ENCODE results near the gene GPR132.
"Not testable (repeated sequence)": the region's sequence is repeated elsewhere in the genome, so short reads cannot be mapped to it uniquely, and the experiment has no call there.

GPR132 gene

GRCh38 chr14:105082703-105083102 is 17.5 kb upstream of the GPR132 start:
- no peak overlapping the region for H3K4me3 ChIP-seq (ENCODE audit: insufficient read depth in 1 of 2, low read depth in 1 of 2, low read length in 2 of 2)
- no peak overlapping the region for H4K91ac ChIP-seq (ENCODE audit: low read length)
- H2BK120ac ChIP-seq (ENCODE audit: low read depth, low read length): no peak overlapping the region
- H3K9ac ChIP-seq (ENCODE audit: low read length): no peak overlapping the region
- peaks cover 13% of the 10 kb centered on the region for H3K4me1 ChIP-seq (ENCODE audit: control insufficient read depth, insufficient read depth, low read depth, low read length)
- no peaks in the 10 kb centered on the region for H3K36me3 ChIP-seq (ENCODE audit: control insufficient read depth in 1 of 2, insufficient read depth in 2 of 2, low read depth in 1 of 2, low read length in 2 of 2)
- peaks cover 0 to 26% of the 10 kb centered on the region in 2 experiments for H3K27me3 ChIP-seq (ENCODE audit: control insufficient read depth in 1 of 2, insufficient read depth in 1 of 2, low read length in 2 of 2)
- H3K4ac ChIP-seq (ENCODE audit: low read depth in 1 of 2, low read length in 2 of 2): no peak overlapping the region
- H4K8ac ChIP-seq (ENCODE audit: low read length): no peak overlapping the region
- H3K79me1 ChIP-seq (replicated peaks; ENCODE audit: low read length, poor library complexity, severe bottlenecking): peaks cover 4% of the 10 kb centered on the region
- WGBS: 87% methylated on average over 1 of the region's 1 CpG
- no peak overlapping the region for H2BK5ac ChIP-seq (ENCODE audit: low read depth, low read length, poor library complexity, severe bottlenecking)
- H2AFZ ChIP-seq (ENCODE audit: low read depth, low read length): no peak overlapping the region
- H3K4me2 ChIP-seq (ENCODE audit: low read length, poor library complexity, severe bottlenecking): no peak overlapping the region
- H2AK5ac ChIP-seq (ENCODE audit: low read length, severe bottlenecking): no peak overlapping the region
- H3K18ac ChIP-seq (ENCODE audit: low read depth in 1 of 2, low read length in 2 of 2): no peak overlapping the region
- no peak overlapping the region for H3K23ac ChIP-seq (ENCODE audit: low read length in 2 of 2)
- no peak for DNase-seq
- no peak overlapping the region for H3K27ac ChIP-seq (ENCODE audit: low read length, poor library complexity, severe bottlenecking)
- H2BK15ac ChIP-seq (ENCODE audit: low read depth, poor library complexity, severe bottlenecking): no peak overlapping the region
- H3K9me3 ChIP-seq (ENCODE audit: control insufficient read depth, low read length): no peaks in the 10 kb centered on the region
- no peak overlapping the region for H2BK12ac ChIP-seq (ENCODE audit: low read length in 2 of 2)
- no peak overlapping the region for H3K14ac ChIP-seq (ENCODE audit: low read length in 2 of 2)

- H3K4me2 ChIP-seq (ENCODE audit: low read length, poor library complexity, severe bottlenecking); H3K36me3 ChIP-seq (ENCODE audit: control insufficient read depth in 1 of 2, insufficient read depth in 2 of 2, low read depth in 1 of 2, low read length in 2 of 2); H2BK120ac ChIP-seq (ENCODE audit: low read depth, low read length); DNase-seq; H3K14ac ChIP-seq (ENCODE audit: low read length in 2 of 2); H3K23ac ChIP-seq (ENCODE audit: low read length in 2 of 2); H4K91ac ChIP-seq (ENCODE audit: low read length); H3K27ac ChIP-seq (ENCODE audit: low read length, poor library complexity, severe bottlenecking); H3K4ac ChIP-seq (ENCODE audit: low read depth in 1 of 2, low read length in 2 of 2); H3K9me3 ChIP-seq (ENCODE audit: control insufficient read depth, low read length); H2BK5ac ChIP-seq (ENCODE audit: low read depth, low read length, poor library complexity, severe bottlenecking); H3K18ac ChIP-seq (ENCODE audit: low read depth in 1 of 2, low read length in 2 of 2); H2AFZ ChIP-seq (ENCODE audit: low read depth, low read length); H3K4me1 ChIP-seq (ENCODE audit: control insufficient read depth, insufficient read depth, low read depth, low read length); H2AK5ac ChIP-seq (ENCODE audit: low read length, severe bottlenecking); H4K8ac ChIP-seq (ENCODE audit: low read length); H3K4me3 ChIP-seq (ENCODE audit: insufficient read depth in 1 of 2, low read depth in 1 of 2, low read length in 2 of 2); H2BK12ac ChIP-seq (ENCODE audit: low read length in 2 of 2); H3K79me1 ChIP-seq (replicated peaks; ENCODE audit: low read length, poor library complexity, severe bottlenecking); H2BK15ac ChIP-seq (ENCODE audit: low read depth, poor library complexity, severe bottlenecking); H3K9ac ChIP-seq (ENCODE audit: low read length): not testable (repeated sequence)
- 86% methylated on average over 8 of the region's 8 CpGs for WGBS
- H3K27me3 ChIP-seq (ENCODE audit: control insufficient read depth in 1 of 2, insufficient read depth in 1 of 2, low read length in 2 of 2): peaks cover 0 to 37% of the 10 kb centered on the region in 2 experiments
Measured at GRCh38 chr14:105081473-105081872, 16.2 kb upstream of the GPR132 start.

- Histone ChIP-seq H3K4me2 (ENCODE audit: low read length, poor library complexity, severe bottlenecking) (no peak overlapping the region), H3K27ac (ENCODE audit: low read length, poor library complexity, severe bottlenecking) (no peak overlapping the region), H4K8ac (ENCODE audit: low read length) (no peak overlapping the region), H3K36me3 (ENCODE audit: control insufficient read depth in 1 of 2, insufficient read depth in 2 of 2, low read depth in 1 of 2, low read length in 2 of 2) (no peaks in the 10 kb centered on the region), H3K9ac (ENCODE audit: low read length) (no peak overlapping the region), H3K27me3 (ENCODE audit: control insufficient read depth in 1 of 2, insufficient read depth in 1 of 2, low read length in 2 of 2) (peaks cover 0 to 45% of the 10 kb centered on the region in 2 experiments), H2AK5ac (ENCODE audit: low read length, severe bottlenecking) (no peak overlapping the region), H2AFZ (ENCODE audit: low read depth, low read length) (no peak overlapping the region), H3K9me3 (ENCODE audit: control insufficient read depth, low read length) (no peaks in the 10 kb centered on the region), H2BK5ac (ENCODE audit: low read depth, low read length, poor library complexity, severe bottlenecking) (no peak overlapping the region), H3K4me3 (ENCODE audit: insufficient read depth in 1 of 2, low read depth in 1 of 2, low read length in 2 of 2) (no peak overlapping the region), H3K18ac (ENCODE audit: low read depth in 1 of 2, low read length in 2 of 2) (no peak overlapping the region), H2BK12ac (ENCODE audit: low read length in 2 of 2) (no peak overlapping the region), H3K23ac (ENCODE audit: low read length in 2 of 2) (no peak overlapping the region), H3K14ac (ENCODE audit: low read length in 2 of 2) (no peak overlapping the region), H2BK120ac (ENCODE audit: low read depth, low read length) (no peak overlapping the region), H3K79me1 (replicated peaks; ENCODE audit: low read length, poor library complexity, severe bottlenecking) (no peaks in the 10 kb centered on the region), H2BK15ac (ENCODE audit: low read depth, poor library complexity, severe bottlenecking) (no peak overlapping the region), H3K4me1 (ENCODE audit: control insufficient read depth, insufficient read depth, low read depth, low read length) (peaks cover 9% of the 10 kb centered on the region), H4K91ac (ENCODE audit: low read length) (no peak overlapping the region), H3K4ac (ENCODE audit: low read depth in 1 of 2, low read length in 2 of 2) (no peak overlapping the region)
- DNase-seq: no peak
- WGBS: 94% methylated on average over 17 of the region's 17 CpGs
Measured at GRCh38 chr14:105080161-105080560, 14.9 kb upstream of the GPR132 start.

GRCh38 chr14:105078294-105078693 is 13.1 kb upstream of the GPR132 start:
- no peaks in the 10 kb centered on the region for H3K79me1 ChIP-seq (replicated peaks; ENCODE audit: low read length, poor library complexity, severe bottlenecking)
- 100% methylated on average over 1 of the region's 1 CpG for WGBS
- H2BK5ac ChIP-seq (ENCODE audit: low read depth, low read length, poor library complexity, severe bottlenecking): no peak overlapping the region
- H3K9ac ChIP-seq (ENCODE audit: low read length): no peak overlapping the region
- H3K4me1 ChIP-seq (ENCODE audit: control insufficient read depth, insufficient read depth, low read depth, low read length): peaks cover 12% of the 10 kb centered on the region
- H3K9me3 ChIP-seq (ENCODE audit: control insufficient read depth, low read length): no peaks in the 10 kb centered on the region
- no peak overlapping the region for H3K4ac ChIP-seq (ENCODE audit: low read depth in 1 of 2, low read length in 2 of 2)
- H3K14ac ChIP-seq (ENCODE audit: low read length in 2 of 2): no peak overlapping the region
- peaks cover 4 to 45% of the 10 kb centered on the region in 2 experiments for H3K27me3 ChIP-seq (ENCODE audit: control insufficient read depth in 1 of 2, insufficient read depth in 1 of 2, low read length in 2 of 2)
- H3K27ac ChIP-seq (ENCODE audit: low read length, poor library complexity, severe bottlenecking): no peak overlapping the region
- no peak overlapping the region for H3K4me3 ChIP-seq (ENCODE audit: insufficient read depth in 1 of 2, low read depth in 1 of 2, low read length in 2 of 2)
- no peak overlapping the region for H2AK5ac ChIP-seq (ENCODE audit: low read length, severe bottlenecking)
- H2BK120ac ChIP-seq (ENCODE audit: low read depth, low read length): no peak overlapping the region
- H4K8ac ChIP-seq (ENCODE audit: low read length): no peak overlapping the region
- H3K18ac ChIP-seq (ENCODE audit: low read depth in 1 of 2, low read length in 2 of 2): no peak overlapping the region
- no peak for DNase-seq
- no peak overlapping the region for H2BK12ac ChIP-seq (ENCODE audit: low read length in 2 of 2)
- no peak overlapping the region for H2BK15ac ChIP-seq (ENCODE audit: low read depth, poor library complexity, severe bottlenecking)
- no peaks in the 10 kb centered on the region for H3K36me3 ChIP-seq (ENCODE audit: control insufficient read depth in 1 of 2, insufficient read depth in 2 of 2, low read depth in 1 of 2, low read length in 2 of 2)
- H4K91ac ChIP-seq (ENCODE audit: low read length): no peak overlapping the region
- H3K23ac ChIP-seq (ENCODE audit: low read length in 2 of 2): no peak overlapping the region
- H2AFZ ChIP-seq (ENCODE audit: low read depth, low read length): no peak overlapping the region
- no peak overlapping the region for H3K4me2 ChIP-seq (ENCODE audit: low read length, poor library complexity, severe bottlenecking)
